Fibroblast of villous mesenchyme (primary cell): ENCODE data around the gene WDR70. TPM values are rescaled to one million over a fixed set of nuclear protein-coding genes. Genes with fewer than 3 reads are reported as not detected.
"Not testable (repeated sequence)": the region's sequence is repeated elsewhere in the genome, so short reads cannot be mapped to it uniquely, and the experiment has no call there.

Experiments
- DNase-seq: peaks from one replicate; pipeline ENCODE4 v3.0.0-alpha.2; 2010; ENCODE audit warnings: low read depth
- H3K4me3 ChIP-seq: 2 replicates; pipeline ENCODE4 v1.5.1; 2011; ENCODE audit warnings: low read depth, mild to moderate bottlenecking, low read length
- total RNA-seq: library from RNA; depleted of rRNA; stranded (reverse); fragments of >200 nt; gene quantifications from 2 replicates; pipeline ENCODE4 v1.2.3, GENCODE V29; 2012
- TF ChIP-seq, protein P1 (sequence below): IDR thresholded peaks from 2 replicates; pipeline ENCODE4 v1.5.1; 2012; ENCODE audit warnings: low read depth, mild to moderate bottlenecking, low read length; ENCODE audit not compliant: insufficient read depth

Gene WDR70
- total RNA-seq, 1 donor, result 29.4 TPM

DNA sequence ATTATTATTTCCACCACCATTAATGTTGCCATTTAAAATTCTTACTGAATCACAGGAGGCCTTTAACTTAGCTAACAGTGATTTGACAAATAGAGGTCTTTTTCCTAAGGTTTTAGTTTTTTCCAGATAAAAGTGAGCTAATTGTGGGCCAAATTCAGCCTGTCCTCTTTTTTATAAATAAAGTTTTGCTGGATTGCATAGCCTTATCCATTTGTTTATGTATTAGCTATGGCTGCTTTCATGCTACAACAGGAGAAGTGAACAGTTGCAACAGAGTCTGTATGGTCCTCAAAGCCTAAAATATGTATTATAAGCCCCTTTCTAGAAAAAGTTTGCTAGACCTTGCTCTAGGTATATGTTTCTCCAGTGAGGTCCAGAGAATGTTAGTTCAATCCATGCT is 288.3 kb downstream of the WDR70 start:
- H3K4me3 ChIP-seq, result no peak overlapping the region
- peak; percentile 7 for DNase-seq
- TF ChIP-seq, protein P1, sequence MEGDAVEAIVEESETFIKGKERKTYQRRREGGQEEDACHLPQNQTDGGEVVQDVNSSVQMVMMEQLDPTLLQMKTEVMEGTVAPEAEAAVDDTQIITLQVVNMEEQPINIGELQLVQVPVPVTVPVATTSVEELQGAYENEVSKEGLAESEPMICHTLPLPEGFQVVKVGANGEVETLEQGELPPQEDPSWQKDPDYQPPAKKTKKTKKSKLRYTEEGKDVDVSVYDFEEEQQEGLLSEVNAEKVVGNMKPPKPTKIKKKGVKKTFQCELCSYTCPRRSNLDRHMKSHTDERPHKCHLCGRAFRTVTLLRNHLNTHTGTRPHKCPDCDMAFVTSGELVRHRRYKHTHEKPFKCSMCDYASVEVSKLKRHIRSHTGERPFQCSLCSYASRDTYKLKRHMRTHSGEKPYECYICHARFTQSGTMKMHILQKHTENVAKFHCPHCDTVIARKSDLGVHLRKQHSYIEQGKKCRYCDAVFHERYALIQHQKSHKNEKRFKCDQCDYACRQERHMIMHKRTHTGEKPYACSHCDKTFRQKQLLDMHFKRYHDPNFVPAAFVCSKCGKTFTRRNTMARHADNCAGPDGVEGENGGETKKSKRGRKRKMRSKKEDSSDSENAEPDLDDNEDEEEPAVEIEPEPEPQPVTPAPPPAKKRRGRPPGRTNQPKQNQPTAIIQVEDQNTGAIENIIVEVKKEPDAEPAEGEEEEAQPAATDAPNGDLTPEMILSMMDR, result no peak

DNA sequence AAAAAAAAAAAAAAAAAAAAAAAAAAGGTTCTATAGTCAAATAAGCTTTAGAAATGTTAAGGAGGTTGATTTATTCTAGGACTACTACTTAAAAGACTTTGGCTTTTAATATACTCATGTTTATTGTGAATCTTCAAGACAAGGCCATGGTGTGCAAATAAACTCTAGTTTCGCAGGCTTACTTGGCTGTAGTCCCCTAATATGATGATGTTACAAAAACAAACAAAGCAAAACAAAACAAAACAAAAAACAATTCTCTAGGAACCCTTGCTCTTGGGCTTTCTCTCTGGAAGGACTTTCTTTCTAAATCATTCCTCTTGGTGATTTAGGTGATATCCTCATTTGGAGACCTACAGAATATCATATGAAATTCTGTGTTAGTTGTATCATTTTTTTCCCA is 288.7 kb downstream of the WDR70 start:
- H3K4me3 ChIP-seq, result no peak overlapping the region
- DNase-seq, result peak; percentile 33
- TF ChIP-seq, protein P1, result no peak

DNA sequence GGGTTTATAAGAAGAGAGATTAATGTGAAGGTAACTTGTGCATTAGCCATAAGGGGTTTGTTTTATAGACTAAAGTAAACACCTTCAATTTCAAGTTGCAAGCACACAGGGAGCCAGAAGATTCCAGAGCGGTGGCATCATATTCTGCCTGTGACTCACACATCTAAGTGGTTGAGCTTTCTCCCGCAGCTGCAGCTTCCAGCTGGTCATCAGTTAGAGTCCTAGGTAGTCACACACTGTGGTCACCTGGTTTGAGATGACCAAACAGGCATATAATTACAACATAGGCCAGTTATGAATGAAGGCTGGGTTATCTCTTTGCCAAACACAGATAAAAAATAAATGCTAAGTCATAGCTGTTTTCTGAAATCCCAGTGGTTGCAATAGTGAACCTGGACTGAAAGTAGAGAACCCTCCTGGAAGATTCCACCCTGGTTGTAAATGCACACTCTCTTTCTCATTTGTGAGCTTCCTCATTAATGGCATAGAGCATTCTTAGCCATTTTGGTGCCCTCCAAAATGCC is 289.5 kb downstream of the WDR70 start:
- no peak overlapping the region for H3K4me3 ChIP-seq
- TF ChIP-seq, protein P1, result no peak
- DNase-seq, result peak; percentile 98

DNA sequence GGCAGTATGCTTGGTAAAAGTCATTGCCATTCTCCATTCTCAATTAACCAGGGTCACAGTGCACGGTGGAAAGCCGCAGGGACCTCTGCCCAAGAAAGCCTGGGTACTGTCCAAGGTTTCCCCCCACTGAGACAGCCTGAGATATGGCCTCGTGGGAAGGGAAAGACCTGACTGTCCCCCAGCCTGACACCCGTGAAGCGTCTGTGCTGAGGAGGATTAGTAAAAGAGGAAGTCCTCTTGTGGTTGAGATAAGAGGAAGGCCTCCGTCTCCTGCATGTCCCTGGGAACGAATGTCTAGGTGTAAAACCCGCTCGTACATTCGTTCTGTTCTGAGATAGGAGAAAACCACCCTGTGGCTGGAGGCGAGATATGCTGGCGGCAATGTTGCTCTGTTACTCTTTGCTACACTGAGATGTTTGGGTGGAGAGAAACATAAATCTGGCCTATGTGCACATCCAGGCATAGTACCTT is 293.0 kb downstream of the WDR70 start:
- DNase-seq, result peak; percentile 84
- H3K4me3 ChIP-seq, result not testable (repeated sequence)

DNA sequence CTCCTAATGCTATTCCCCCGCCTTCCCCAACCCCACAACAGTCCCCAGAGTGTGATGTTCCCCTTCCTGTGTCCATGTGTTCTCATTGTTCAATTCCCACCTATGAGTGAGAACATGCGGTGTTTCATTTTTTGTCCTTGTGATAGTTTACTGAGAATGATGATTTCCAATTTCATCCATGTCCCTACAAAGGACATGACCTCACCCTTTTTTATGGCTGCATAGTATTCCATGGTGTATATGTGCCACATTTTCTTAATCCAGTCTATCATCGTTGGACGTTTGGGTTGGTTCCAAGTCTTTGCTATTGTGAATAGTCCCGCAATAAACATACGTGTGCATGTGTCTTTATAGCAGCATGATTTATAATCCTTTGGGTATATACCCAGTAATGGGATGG is 295.2 kb downstream of the WDR70 start:
- not testable (repeated sequence) for H3K4me3 ChIP-seq, DNase-seq

DNA sequence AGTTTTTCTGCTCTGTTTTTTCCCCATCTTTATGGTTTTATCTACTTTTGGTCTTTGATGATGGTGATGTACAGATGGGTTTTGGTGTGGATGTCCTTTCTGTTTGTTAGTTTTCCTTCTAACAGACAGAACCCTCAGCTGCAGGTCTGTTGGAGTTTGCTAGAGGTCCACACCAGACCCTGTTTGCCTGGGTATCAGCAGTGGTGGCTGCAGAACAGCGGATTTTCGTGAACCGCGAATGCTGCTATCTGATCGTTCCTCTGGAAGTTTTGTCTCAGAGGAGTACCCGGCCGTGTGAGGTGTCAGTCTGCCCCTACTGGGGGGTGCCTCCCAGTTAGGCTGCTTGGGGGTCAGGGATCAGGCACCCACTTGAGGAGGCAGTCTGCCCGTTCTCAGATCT is 300.2 kb downstream of the WDR70 start:
- not testable (repeated sequence) for DNase-seq, H3K4me3 ChIP-seq

DNA sequence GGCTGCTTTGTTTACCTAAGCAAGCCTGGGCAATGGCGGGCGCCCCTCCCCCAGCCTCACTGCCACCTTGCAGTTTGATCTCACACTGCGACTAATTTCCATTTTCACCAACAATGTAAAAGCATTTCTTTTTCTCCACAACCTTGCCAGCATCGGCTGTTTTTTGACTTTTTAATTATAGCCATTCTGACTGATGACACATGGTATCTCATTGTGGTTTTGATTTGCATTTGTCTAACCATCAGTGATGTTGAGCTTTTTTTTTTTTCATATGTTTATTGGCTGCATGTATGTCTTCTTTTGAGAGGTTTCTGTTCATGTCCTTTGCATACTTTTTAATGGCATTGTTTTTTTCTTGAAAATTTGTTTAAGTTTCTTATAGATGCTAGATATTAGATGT is 300.8 kb downstream of the WDR70 start:
- H3K4me3 ChIP-seq, DNase-seq: not testable (repeated sequence)

DNA sequence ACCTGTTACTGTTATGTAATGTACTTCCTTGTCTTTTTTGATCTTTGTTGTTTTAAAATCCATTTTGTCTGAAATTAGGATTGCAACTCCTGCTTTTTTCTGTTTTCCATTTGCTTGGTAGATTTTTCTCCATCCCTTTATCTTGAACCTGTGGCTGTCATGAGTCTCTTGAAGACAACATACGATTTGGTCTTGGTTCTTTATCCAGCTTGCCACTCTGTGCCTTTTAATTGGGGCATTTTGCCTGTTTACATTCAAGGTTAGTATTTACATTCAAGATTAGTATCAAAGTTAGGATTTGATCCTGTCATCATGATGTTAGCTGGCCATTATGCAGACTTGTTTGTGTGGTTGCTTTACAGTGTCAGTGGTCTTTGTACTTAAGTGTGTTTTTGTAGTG is 304.0 kb downstream of the WDR70 start:
- H3K4me3 ChIP-seq, result no peak overlapping the region
- no peak for DNase-seq
- TF ChIP-seq, protein P1, result no peak

DNA sequence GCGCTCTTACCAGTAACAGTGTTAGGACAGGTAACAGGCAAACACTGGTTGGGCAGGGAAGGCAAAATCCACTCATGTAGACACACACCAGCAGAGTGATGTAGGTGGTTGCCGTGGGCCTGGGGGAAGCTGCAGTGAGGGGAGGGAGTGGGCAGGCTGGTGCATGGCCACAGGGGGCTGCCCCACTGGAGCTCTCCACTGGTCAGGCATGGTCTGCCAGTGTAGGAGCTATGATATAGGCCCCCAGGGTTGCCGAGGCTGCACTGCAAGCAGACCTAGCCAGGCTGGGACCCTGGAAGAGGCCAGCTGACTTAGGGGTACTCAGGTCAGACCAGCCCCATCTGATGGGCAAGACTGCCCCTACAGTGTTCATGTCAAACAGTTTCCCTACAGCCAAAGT is 306.1 kb downstream of the WDR70 start:
- TF ChIP-seq, protein P1, result no peak
- DNase-seq, result no peak
- H3K4me3 ChIP-seq, result no peak overlapping the region
